IPS-18c (cell line): ENCODE measurements around the gene ECE1.
"Not testable (repeated sequence)": the region's sequence is repeated elsewhere in the genome, so short reads cannot be mapped to it uniquely, and the experiment has no call there.

ENCODE experiments used
- H3K4me3 ChIP-seq: 2 replicates; pipeline ENCODE4 v1.7.0; 2013; ENCODE audit warnings: low read depth, mild to moderate bottlenecking, low read length, moderate library complexity; ENCODE audit not compliant: insufficient read depth
- H3K9me3 ChIP-seq: one replicate; pipeline ENCODE4 v1.6.1; 2013; ENCODE audit warnings: mild to moderate bottlenecking, low read length, moderate library complexity; ENCODE audit not compliant: control insufficient read depth, insufficient read depth

Gene ECE1

DNA sequence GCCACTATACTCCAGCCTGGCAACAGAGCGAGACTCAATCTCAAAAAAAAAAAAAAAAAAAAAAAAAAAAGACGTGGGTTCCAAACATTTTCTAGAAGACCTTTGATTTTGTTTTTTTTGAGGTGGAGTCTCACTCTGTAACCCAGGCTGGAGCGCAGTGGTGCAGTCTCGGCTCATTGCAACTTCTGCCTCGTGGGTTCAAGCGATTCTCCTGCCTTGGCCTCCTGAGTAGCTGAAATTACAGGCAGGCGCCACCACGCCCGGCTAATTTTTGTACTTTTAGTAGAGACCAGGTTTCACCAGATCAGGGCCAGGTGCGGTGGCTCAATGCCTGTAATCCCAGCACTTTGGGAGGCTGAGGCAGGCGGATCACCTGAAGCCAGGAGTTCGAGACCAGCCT, 117.2 kb downstream of the ECE1 start:
- not testable (repeated sequence) for H3K4me3 ChIP-seq, H3K9me3 ChIP-seq

DNA sequence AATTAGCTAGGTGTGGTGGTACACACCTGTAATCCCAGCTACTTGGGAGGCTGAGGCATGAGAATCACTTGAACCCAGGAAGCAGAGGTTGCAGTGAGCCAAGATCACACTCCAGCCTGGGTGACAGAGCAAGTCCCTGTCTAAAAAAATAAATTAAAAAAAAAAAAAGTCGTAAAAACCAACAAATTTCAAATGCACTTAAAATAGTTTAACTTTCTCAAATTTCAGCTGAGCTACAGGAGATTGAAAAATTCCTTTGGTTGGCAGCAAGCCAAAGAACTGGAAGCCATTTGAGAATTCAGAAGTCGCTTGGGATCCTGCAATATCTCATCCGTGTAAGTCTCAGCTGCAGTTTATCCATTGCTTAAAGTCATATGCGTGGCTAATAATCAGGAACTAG, 119.4 kb downstream of the ECE1 start:
- H3K4me3 ChIP-seq, H3K9me3 ChIP-seq: not testable (repeated sequence)

DNA sequence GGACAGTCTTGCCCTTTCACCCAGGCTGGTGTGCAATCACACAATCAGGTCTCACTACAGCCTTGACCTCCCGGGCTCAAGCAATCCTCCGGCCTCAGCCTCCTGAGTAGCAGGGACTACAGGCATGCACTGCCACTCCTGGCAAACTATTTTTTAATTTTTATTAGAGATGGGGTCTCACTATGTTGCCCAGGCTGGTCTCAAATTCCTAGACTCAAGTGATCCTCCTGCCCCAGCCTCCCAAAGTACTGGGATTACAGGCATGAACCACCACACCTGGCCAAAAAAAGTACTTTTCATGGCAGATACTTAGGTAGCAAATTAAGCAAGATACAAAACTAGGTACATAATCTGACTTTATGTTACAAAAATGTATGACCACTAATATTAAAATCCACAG, 121.8 kb downstream of the ECE1 start:
- H3K9me3 ChIP-seq = no peaks in the 10 kb centered on the region
- no peak overlapping the region for H3K4me3 ChIP-seq
